Tibial artery (tissue), 4 donors: ENCODE measurements around the gene TSN.

Source experiments
- DNase-seq, 2 donors: peaks; one replicate each; pipeline ENCODE4 v3.0.0-alpha.2; 2019
- H3K27ac ChIP-seq, 2 donors: fragments of 200-600 bp; sonication (generic) in 1 of 2; 1 replicate in 1 of 2; 2 replicates in 1 of 2; pipeline ENCODE4 v1.5.1; 2018 to 2019; ENCODE audit warnings: mild to moderate bottlenecking in 1 of 2
- H3K27me3 ChIP-seq, 2 donors: fragments of 200-600 bp; sonication (generic) in 1 of 2; one replicate each; pipeline versions ENCODE4 v1.5.1 to v1.6.0; 2016 to 2019
- H3K36me3 ChIP-seq, 3 donors: fragments of 200-600 bp; sonication (generic) in 2 of 3; one replicate each; pipeline ENCODE4 v1.5.1; 2016 to 2019; ENCODE audit warnings: mild to moderate bottlenecking in 2 of 3
- H3K4me1 ChIP-seq, 4 donors: fragments of 200-600 bp; sonication (generic) in 2 of 4; 1 replicate in 3 of 4; 2 replicates in 1 of 4; pipeline ENCODE4 v1.5.1; 2016 to 2019
- H3K4me3 ChIP-seq, 2 donors: fragments of 200-600 bp; sonication (generic) in 1 of 2; 1 replicate in 1 of 2; 2 replicates in 1 of 2; pipeline ENCODE4 v1.5.1; 2018 to 2019; ENCODE audit warnings: mild to moderate bottlenecking in 2 of 2
- H3K9me3 ChIP-seq, 3 donors: fragments of 200-600 bp; sonication (generic) in 1 of 3; one replicate each; pipeline ENCODE4 v1.5.1; 2016 to 2019
- CTCF ChIP-seq, 2 experiments: fragments of 200-600 bp in 1 of 2; fragments of 450-650 bp in 1 of 2; IDR thresholded peaks; one replicate each; pipeline ENCODE4 v1.5.1; 2017 to 2019; ENCODE audit warnings: antibody characterized with exemption in 2 of 2, mild to moderate bottlenecking in 1 of 2, moderate library complexity in 1 of 2
- intact Hi-C: fragments of 100-400 bp; cut with DNase I; formaldehyde crosslinking; loops from one replicate; pipeline ENCODE4 v1.15.0; 2023; ENCODE audit warnings: low total_unique reads

The TSN gene

GRCh38 chr2:121778741-121779487 is 23.5 kb downstream of the TSN start:
- H3K27me3 ChIP-seq = no peaks in the 10 kb centered on the region
- H3K4me3 ChIP-seq = no peak overlapping the region
- H3K9me3 ChIP-seq = no peaks in the 10 kb centered on the region
- intact Hi-C loops = no loop called here
- TF ChIP-seq CTCF (IDR thresholded peaks at IDR 0.05) = no peak
- DNase-seq = no peak
- no peaks in the 10 kb centered on the region for H3K4me1 ChIP-seq
- no peak overlapping the region for H3K27ac ChIP-seq
- H3K36me3 ChIP-seq = no peaks in the 10 kb centered on the region

GRCh38 chr2:121783180-121783579 is 27.7 kb downstream of the TSN start:
- no peaks in the 10 kb centered on the region for H3K9me3 ChIP-seq
- H3K36me3 ChIP-seq = no peaks in the 10 kb centered on the region
- intact Hi-C loops = no loop called here
- H3K4me3 ChIP-seq = no peak overlapping the region
- H3K27ac ChIP-seq = no peak overlapping the region
- DNase-seq = no peak
- H3K27me3 ChIP-seq = no peaks in the 10 kb centered on the region
- no peak for TF ChIP-seq CTCF (IDR thresholded peaks at IDR 0.05)
- no peaks in the 10 kb centered on the region for H3K4me1 ChIP-seq

- H3K27ac ChIP-seq = no peak overlapping the region
- intact Hi-C loops = no loop called here
- peaks cover 0 to 9% of the 10 kb centered on the region in 2 donors for H3K27me3 ChIP-seq
- no peaks in the 10 kb centered on the region for H3K4me1 ChIP-seq
- no peak for DNase-seq
- no peaks in the 10 kb centered on the region for H3K36me3 ChIP-seq
- TF ChIP-seq CTCF (IDR thresholded peaks at IDR 0.05) = no peak
- H3K9me3 ChIP-seq = peaks cover 0 to 5% (median 0%) of the 10 kb centered on the region in 3 donors
- H3K4me3 ChIP-seq = no peak overlapping the region
Measured at GRCh38 chr2:121788685-121789084, 33.2 kb downstream of the TSN start.

GRCh38 chr2:121790276-121790956 is 35.0 kb downstream of the TSN start:
- intact Hi-C loops = no loop called here
- Histone ChIP-seq H3K4me1 (no peaks in the 10 kb centered on the region), H3K36me3 (no peaks in the 10 kb centered on the region), H3K9me3 (peaks cover 0 to 5% (median 0%) of the 10 kb centered on the region in 3 donors), H3K4me3 (no peak overlapping the region), H3K27me3 (peaks cover 0 to 12% of the 10 kb centered on the region in 2 donors), H3K27ac (no peak overlapping the region)
- TF ChIP-seq CTCF (IDR thresholded peaks at IDR 0.05) = no peak
- no peak for DNase-seq

GRCh38 chr2:121791290-121791689 is 35.8 kb downstream of the TSN start:
- H3K4me3 ChIP-seq = no peak overlapping the region
- intact Hi-C loops = no loop called here
- no peaks in the 10 kb centered on the region for H3K4me1 ChIP-seq
- TF ChIP-seq CTCF (IDR thresholded peaks at IDR 0.05) = no peak
- no peak overlapping the region for H3K27ac ChIP-seq
- peaks cover 0 to 5% (median 0%) of the 10 kb centered on the region in 3 donors for H3K9me3 ChIP-seq
- H3K36me3 ChIP-seq = no peaks in the 10 kb centered on the region
- no peak for DNase-seq
- H3K27me3 ChIP-seq = peaks cover 0 to 12% of the 10 kb centered on the region in 2 donors
